Tibial artery (tissue), 4 donors: ENCODE results near the gene EPHA8.

Experiments
- DNase-seq, 2 donors: peaks; one replicate each; pipeline ENCODE4 v3.0.0-alpha.2; 2019
- H3K27ac ChIP-seq, 2 donors: fragments of 200-600 bp; sonication (generic) in 1 of 2; 1 replicate in 1 of 2; 2 replicates in 1 of 2; pipeline ENCODE4 v1.5.1; 2018 to 2019; ENCODE audit warnings: mild to moderate bottlenecking in 1 of 2
- H3K27me3 ChIP-seq, 2 donors: fragments of 200-600 bp; sonication (generic) in 1 of 2; one replicate each; pipeline versions ENCODE4 v1.5.1 to v1.6.0; 2016 to 2019
- H3K36me3 ChIP-seq, 3 donors: fragments of 200-600 bp; sonication (generic) in 2 of 3; one replicate each; pipeline ENCODE4 v1.5.1; 2016 to 2019; ENCODE audit warnings: mild to moderate bottlenecking in 2 of 3
- H3K4me1 ChIP-seq, 4 donors: fragments of 200-600 bp; sonication (generic) in 2 of 4; 1 replicate in 3 of 4; 2 replicates in 1 of 4; pipeline ENCODE4 v1.5.1; 2016 to 2019
- H3K4me3 ChIP-seq, 2 donors: fragments of 200-600 bp; sonication (generic) in 1 of 2; 1 replicate in 1 of 2; 2 replicates in 1 of 2; pipeline ENCODE4 v1.5.1; 2018 to 2019; ENCODE audit warnings: mild to moderate bottlenecking in 2 of 2
- H3K9me3 ChIP-seq, 3 donors: fragments of 200-600 bp; sonication (generic) in 1 of 3; one replicate each; pipeline ENCODE4 v1.5.1; 2016 to 2019
- CTCF ChIP-seq, 2 experiments: fragments of 200-600 bp in 1 of 2; fragments of 450-650 bp in 1 of 2; IDR thresholded peaks; one replicate each; pipeline ENCODE4 v1.5.1; 2017 to 2019; ENCODE audit warnings: antibody characterized with exemption in 2 of 2, mild to moderate bottlenecking in 1 of 2, moderate library complexity in 1 of 2
- intact Hi-C: fragments of 100-400 bp; cut with DNase I; formaldehyde crosslinking; loops from one replicate; pipeline ENCODE4 v1.15.0; 2023; ENCODE audit warnings: low total_unique reads

Gene EPHA8

DNA sequence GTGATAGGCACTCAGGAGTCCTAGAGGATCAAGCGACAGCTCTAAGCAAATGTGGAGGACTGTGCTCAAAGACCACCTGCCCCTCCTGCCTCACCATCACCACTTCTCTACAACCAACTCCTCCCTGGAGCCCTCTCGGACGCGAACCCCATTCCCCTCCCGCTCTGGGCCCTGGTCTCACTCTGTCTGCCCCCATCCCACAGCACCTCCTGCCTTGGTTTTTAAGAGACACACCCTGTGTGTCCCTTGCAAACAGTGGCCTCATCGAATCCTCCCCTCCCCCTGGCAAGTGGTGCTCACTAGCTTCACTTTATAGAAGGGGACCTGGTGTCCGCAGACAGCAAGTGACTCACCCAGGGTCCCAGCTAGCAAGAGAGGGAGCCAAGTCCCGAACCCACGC, 28.8 kb downstream of the EPHA8 start:
- no peaks in the 10 kb centered on the region for H3K36me3 ChIP-seq
- DNase-seq: no peak
- no peak overlapping the region for H3K27ac ChIP-seq
- intact Hi-C loops: no loop called here
- H3K27me3 ChIP-seq: peaks cover 0 to 75% of the 10 kb centered on the region in 2 donors
- H3K9me3 ChIP-seq: no peaks in the 10 kb centered on the region
- H3K4me3 ChIP-seq: no peak overlapping the region
- no peak for TF ChIP-seq CTCF (IDR thresholded peaks at IDR 0.05)
- no peaks in the 10 kb centered on the region for H3K4me1 ChIP-seq

- TF ChIP-seq CTCF (IDR thresholded peaks at IDR 0.05): no peak
- peaks cover 0 to 72% of the 10 kb centered on the region in 2 donors for H3K27me3 ChIP-seq
- intact Hi-C loops: no loop called here
Measured at GRCh38 chr1:22592919-22593790, 29.9 kb downstream of the EPHA8 start.

DNA sequence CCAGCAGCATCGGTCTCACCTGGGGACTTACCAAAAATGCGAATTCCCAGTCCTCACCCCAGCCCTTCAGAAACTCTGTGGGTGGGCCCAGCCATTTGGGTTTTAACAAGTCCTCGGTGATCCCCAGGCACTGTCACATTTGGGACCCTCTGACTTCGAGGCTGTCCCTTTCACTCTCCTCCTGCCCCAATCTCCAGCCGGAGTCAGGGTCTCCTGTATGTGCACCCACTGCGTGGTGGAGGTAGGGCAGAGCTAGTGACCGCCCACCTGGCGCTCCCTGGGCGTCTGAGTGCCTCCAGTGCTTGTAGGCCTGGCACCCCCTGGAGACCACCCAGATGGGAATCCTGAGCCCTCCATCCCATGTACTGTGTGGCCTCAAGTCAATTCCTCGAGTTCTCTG, 31.1 kb downstream of the EPHA8 start:
- H3K36me3 ChIP-seq: no peaks in the 10 kb centered on the region
- no peak overlapping the region for H3K27ac ChIP-seq
- no peak for DNase-seq
- no peaks in the 10 kb centered on the region for H3K4me1 ChIP-seq
- H3K4me3 ChIP-seq: no peak overlapping the region
- intact Hi-C loops: no loop called here
- no peak for TF ChIP-seq CTCF (IDR thresholded peaks at IDR 0.05)
- peaks cover 0 to 73% of the 10 kb centered on the region in 2 donors for H3K27me3 ChIP-seq
- no peaks in the 10 kb centered on the region for H3K9me3 ChIP-seq

More at GRCh38 chr1:22592919-22593790, 29.9 kb downstream of the EPHA8 start:
- no peak overlapping the region for H3K27ac ChIP-seq
- H3K9me3 ChIP-seq: no peaks in the 10 kb centered on the region
- no peaks in the 10 kb centered on the region for H3K4me1 ChIP-seq
- no peaks in the 10 kb centered on the region for H3K36me3 ChIP-seq
- no peak overlapping the region for H3K4me3 ChIP-seq
- no peak for DNase-seq

- Histone ChIP-seq H3K36me3 (no peaks in the 10 kb centered on the region), H3K27ac (no peak overlapping the region), H3K9me3 (no peaks in the 10 kb centered on the region), H3K4me3 (no peak overlapping the region), H3K27me3 (peaks cover 0 to 67% of the 10 kb centered on the region in 2 donors), H3K4me1 (no peaks in the 10 kb centered on the region)
- DNase-seq: no peak
- intact Hi-C loops: no loop called here
- no peak for TF ChIP-seq CTCF (IDR thresholded peaks at IDR 0.05)
Measured at GRCh38 chr1:22595108-22595507, 31.8 kb downstream of the EPHA8 start.

DNA sequence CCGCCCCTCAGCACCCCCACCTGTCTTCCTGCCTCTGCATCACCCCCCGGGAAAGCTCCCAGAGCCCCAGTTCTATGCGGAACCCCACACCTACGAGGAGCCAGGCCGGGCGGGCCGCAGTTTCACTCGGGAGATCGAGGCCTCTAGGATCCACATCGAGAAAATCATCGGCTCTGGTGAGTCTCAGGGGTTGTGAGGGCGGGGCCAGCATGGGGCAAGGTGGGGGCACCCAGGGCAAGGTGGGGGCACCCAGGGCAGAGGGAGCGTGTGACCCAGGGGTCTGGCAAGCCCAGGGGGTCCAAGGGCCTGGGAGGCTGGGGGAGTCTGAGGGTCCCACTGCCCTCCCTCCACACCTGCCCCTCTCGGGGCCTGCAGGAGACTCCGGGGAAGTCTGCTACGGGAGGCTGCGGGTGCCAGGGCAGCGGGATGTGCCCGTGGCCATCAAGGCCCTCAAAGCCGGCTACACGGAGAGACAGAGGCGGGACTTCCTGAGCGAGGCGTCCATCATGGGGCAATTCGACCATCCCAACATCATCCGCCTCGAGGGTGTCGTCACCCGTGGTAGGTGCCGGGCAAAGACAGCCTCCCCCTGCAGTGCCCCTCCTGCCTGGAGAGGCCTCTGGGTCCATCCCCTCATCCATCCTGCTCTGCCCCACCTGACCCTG, 34.1 kb downstream of the EPHA8 start:
- H3K27me3 ChIP-seq: peaks cover 0 to 79% of the 10 kb centered on the region in 2 donors
- no peak for DNase-seq

More for the DNA sequence above, 34.1 kb downstream of the EPHA8 start:
- Histone ChIP-seq H3K4me1 (no peaks in the 10 kb centered on the region), H3K9me3 (no peaks in the 10 kb centered on the region), H3K4me3 (no peak overlapping the region), H3K36me3 (no peaks in the 10 kb centered on the region), H3K27ac (no peak overlapping the region)
- intact Hi-C loops: no loop called here
- TF ChIP-seq CTCF (IDR thresholded peaks at IDR 0.05): no peak
